HG02840 (cell line): ENCODE results near the gene FAM186B.

Experiments
- ATAC-seq: cut with Tn5 transposase; IDR thresholded peaks from one replicate; pipeline ENCODE4 v1.9.1; 2021; ENCODE audit warnings: mild to moderate bottlenecking, moderate library complexity, moderate number of reproducible peaks; ENCODE audit not compliant: unreplicated experiment, low FRiP score

The FAM186B gene

GRCh38 chr12:49609875-49610154 is 4.4 kb upstream of the FAM186B start:
- ATAC-seq = no peak

- no peak for ATAC-seq
Observed at GRCh38 chr12:49609059-49609874, 3.8 kb upstream of the FAM186B start.

- no peak for ATAC-seq
Observed at GRCh38 chr12:49604856-49605255, 583 bp downstream of the FAM186B start.

- ATAC-seq = no peak
Observed at GRCh38 chr12:49603721-49604120, 1.7 kb downstream of the FAM186B start.

- ATAC-seq = no peak
Observed at GRCh38 chr12:49599961-49600360, 5.5 kb downstream of the FAM186B start.

- ATAC-seq = no peak
Observed at GRCh38 chr12:49598527-49598926, 6.9 kb downstream of the FAM186B start.

GRCh38 chr12:49588721-49589516 is 16.5 kb downstream of the FAM186B start:
- no peak for ATAC-seq

GRCh38 chr12:49588281-49588680 is 17.2 kb downstream of the FAM186B start:
- ATAC-seq = no peak

GRCh38 chr12:49587174-49587908 is 18.1 kb downstream of the FAM186B start:
- no peak for ATAC-seq

GRCh38 chr12:49585477-49586459 is 19.7 kb downstream of the FAM186B start:
- no peak for ATAC-seq

GRCh38 chr12:49584591-49584990 is 20.8 kb downstream of the FAM186B start:
- no peak for ATAC-seq

- no peak for ATAC-seq
Observed at GRCh38 chr12:49583366-49584094, 21.9 kb downstream of the FAM186B start.

GRCh38 chr12:49582850-49583249 is 22.6 kb downstream of the FAM186B start:
- no peak for ATAC-seq

- ATAC-seq = no peak
Observed at GRCh38 chr12:49582201-49582600, 23.2 kb downstream of the FAM186B start.

- no peak for ATAC-seq
Observed at GRCh38 chr12:49580572-49581535, 24.6 kb downstream of the FAM186B start.

- no peak for ATAC-seq
Observed at GRCh38 chr12:49578471-49579112, 26.8 kb downstream of the FAM186B start.

- no peak for ATAC-seq
Observed at GRCh38 chr12:49577589-49578315, 27.7 kb downstream of the FAM186B start.
